HG03095 (cell line): ENCODE data around the gene PDZD4.

Source experiments
- ATAC-seq: cut with Tn5 transposase; IDR thresholded peaks from one replicate; pipeline ENCODE4 v1.9.1; 2021; ENCODE audit warnings: moderate library complexity; ENCODE audit not compliant: unreplicated experiment

The PDZD4 gene

GRCh38 chrX:153812220-153812619 lies 18.1 kb downstream of the PDZD4 start:
- ATAC-seq: no peak

- ATAC-seq: no peak
Observed at GRCh38 chrX:153807976-153808375, 22.4 kb downstream of the PDZD4 start.

GRCh38 chrX:153806999-153807575 lies 23.3 kb downstream of the PDZD4 start:
- no peak for ATAC-seq

- ATAC-seq: no peak
Observed at GRCh38 chrX:153805436-153805835, 24.9 kb downstream of the PDZD4 start.

GRCh38 chrX:153804621-153805020 lies 25.7 kb downstream of the PDZD4 start:
- ATAC-seq: no peak

GRCh38 chrX:153804100-153804595 lies 26.2 kb downstream of the PDZD4 start:
- ATAC-seq: no peak

GRCh38 chrX:153803211-153804099 lies 26.9 kb downstream of the PDZD4 start:
- no peak for ATAC-seq

- ATAC-seq: no peak
Observed at GRCh38 chrX:153802513-153803045, 27.8 kb downstream of the PDZD4 start.

GRCh38 chrX:153801669-153802068 lies 28.7 kb downstream of the PDZD4 start:
- ATAC-seq: no peak

- no peak for ATAC-seq
Observed at GRCh38 chrX:153800746-153801145, 29.6 kb downstream of the PDZD4 start.

- ATAC-seq: no peak
Observed at GRCh38 chrX:153800177-153800722, 30.1 kb downstream of the PDZD4 start.

GRCh38 chrX:153799326-153799725 lies 31.0 kb downstream of the PDZD4 start:
- no peak for ATAC-seq

GRCh38 chrX:153797415-153798015 lies 32.8 kb downstream of the PDZD4 start:
- no peak for ATAC-seq

- ATAC-seq: no peak
Observed at GRCh38 chrX:153794897-153795816, 35.2 kb downstream of the PDZD4 start.

- ATAC-seq: peak; percentile 88
Observed at GRCh38 chrX:153794018-153794896, 36.1 kb downstream of the PDZD4 start, which contains the start of the genes IDH3G and SSR4. Gene IDH3G (minus strand): TSS chrX:153794375. CDS start chrX:153794326, 49 bp downstream. Gene SSR4 (plus strand): TSS chrX:153794668. CDS start chrX:153794688, 20 bp downstream.

GRCh38 chrX:153793291-153793690 lies 37.1 kb downstream of the PDZD4 start:
- no peak for ATAC-seq

- ATAC-seq: no peak
Observed at GRCh38 chrX:153792368-153792767, 38.0 kb downstream of the PDZD4 start.

- ATAC-seq: no peak
Observed at GRCh38 chrX:153791104-153791852, 39.1 kb downstream of the PDZD4 start.
